GM12873 (cell line): ENCODE results near the gene HSF2BP.

Experiments
- CTCF ChIP-seq: IDR thresholded peaks from 2 replicates; pipeline ENCODE4 v1.5.1; 2012; ENCODE audit warnings: low read depth, mild to moderate bottlenecking, moderate library complexity, low read length, control low read depth; ENCODE audit not compliant: insufficient read depth; ENCODE audit errors: missing control alignments

The HSF2BP gene

DNA sequence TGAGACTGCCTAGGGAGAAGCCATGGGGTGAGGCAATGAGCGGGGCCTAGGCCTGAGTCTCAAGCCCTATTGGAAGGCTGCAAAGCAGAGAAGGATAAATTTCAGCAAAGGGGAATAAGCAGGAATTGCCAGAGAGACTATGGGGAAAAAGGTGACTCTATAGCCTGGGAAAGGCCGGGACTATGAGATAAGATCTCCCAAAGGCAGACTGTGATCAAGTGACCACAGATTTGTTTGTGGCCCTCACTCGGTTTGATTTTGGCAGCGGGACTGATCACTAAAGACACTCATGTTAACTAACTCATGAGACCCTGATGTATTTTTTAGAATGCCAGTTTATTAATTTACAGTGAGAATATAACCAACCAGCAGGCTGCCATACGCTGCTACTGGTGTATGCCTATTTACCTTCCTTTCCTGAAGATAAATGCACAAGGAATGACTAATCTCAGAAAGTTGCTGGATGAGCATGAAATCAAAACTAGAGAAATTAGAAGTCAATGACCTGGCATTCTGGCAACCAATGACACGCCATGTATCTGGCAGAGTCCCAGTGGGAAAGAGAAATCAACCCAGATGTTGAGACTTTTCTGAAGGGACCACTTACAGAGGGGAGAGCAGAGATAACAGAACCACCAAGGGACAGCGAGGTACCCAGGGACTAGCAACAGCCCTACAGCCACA lies 4.3 kb downstream of the HSF2BP start:
- TF ChIP-seq CTCF = no peak

- TF ChIP-seq CTCF = no peak
Observed at GRCh38 chr21:43653626-43654025, 5.7 kb downstream of the HSF2BP start.

- TF ChIP-seq CTCF = no peak
Observed at GRCh38 chr21:43652616-43653015, 6.7 kb downstream of the HSF2BP start.

DNA sequence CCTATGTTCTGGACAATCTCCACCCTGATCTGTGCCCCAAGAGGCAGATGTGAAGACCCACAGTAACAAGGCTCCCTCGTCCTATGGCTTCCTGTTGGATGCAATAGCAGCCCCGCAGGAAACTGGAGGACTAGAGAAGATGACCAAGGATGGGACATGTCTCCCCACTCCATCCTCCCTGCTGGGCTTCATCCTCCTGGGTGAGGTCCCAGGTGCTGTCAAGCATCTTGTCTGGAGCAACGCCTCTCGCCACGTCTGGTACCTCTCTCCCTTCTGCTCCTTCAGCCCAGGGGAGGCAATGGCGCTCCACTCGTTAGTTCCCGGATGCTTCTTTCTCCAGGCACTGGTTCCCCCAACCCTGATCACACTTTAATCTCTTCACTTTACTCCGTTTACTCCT lies 11.1 kb downstream of the HSF2BP start:
- no peak for TF ChIP-seq CTCF

DNA sequence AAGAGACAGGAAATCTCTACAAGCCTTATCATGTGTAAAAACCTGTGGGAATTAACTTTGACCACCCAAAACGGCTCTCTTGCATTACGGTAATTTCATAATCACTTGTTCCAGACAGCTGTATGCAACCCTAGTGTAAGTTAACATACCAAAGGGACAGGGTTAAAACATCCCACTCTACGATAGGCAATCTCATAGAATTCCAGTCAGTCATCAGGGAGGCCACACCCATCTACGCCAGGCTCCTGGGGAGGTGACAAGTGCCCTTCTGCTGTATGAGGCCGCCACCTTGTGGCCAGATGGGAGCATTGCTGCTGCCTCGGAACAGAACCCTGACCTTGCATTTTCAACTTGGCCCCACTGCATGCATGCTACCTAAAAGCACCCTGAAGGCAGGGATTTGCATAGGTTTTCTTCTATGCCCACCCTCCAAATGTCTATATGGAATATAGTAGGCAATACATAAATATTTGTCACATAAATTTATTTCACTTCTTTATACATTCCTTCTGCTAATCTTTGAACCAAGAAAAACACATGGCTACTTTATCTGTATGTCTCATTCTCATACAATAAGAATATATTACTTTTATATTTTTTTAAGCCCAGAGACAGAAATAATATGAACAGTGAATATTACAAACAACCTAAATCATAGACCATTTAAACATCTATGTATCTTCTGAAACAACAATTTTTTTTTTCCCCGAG lies 12.6 kb downstream of the HSF2BP start:
- TF ChIP-seq CTCF = peak; percentile 99

DNA sequence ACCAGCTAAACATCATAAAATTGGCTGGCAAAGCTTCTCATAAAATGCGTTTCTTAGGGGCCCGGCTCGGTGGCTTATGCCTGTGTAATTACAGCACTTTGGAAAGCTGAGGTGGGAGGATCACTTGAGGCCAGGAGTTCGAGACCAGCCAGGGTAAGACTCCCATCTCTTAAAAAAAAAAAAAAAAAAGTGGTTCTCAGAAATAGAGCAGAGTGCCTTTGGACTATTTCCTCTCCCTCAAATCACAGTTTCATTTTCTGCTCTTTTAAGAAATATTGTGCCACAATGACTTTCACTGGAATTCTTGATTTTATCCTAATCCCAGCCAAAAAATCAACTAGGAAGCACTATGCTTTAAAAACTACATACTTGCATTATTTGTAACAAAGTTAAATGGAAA lies 13.3 kb downstream of the HSF2BP start:
- no peak for TF ChIP-seq CTCF

- TF ChIP-seq CTCF = peak; percentile 54
Observed at GRCh38 chr21:43645136-43645891, 14.0 kb downstream of the HSF2BP start.
